22Rv1 (cell line): ENCODE results near the gene TRIO.

ENCODE experiments used
- ZFX ChIP-seq: fragments of 450-650 bp; IDR thresholded peaks from 2 replicates; pipeline ENCODE4 v1.6.1; 2017; ENCODE audit warnings: antibody characterized with exemption, borderline replicate concordance
- TF ChIP-seq, protein P1 (sequence below): fragments of 450-650 bp; IDR thresholded peaks from 2 replicates; pipeline ENCODE4 v1.5.1; 2017; ENCODE audit warnings: mild to moderate bottlenecking

DNA sequence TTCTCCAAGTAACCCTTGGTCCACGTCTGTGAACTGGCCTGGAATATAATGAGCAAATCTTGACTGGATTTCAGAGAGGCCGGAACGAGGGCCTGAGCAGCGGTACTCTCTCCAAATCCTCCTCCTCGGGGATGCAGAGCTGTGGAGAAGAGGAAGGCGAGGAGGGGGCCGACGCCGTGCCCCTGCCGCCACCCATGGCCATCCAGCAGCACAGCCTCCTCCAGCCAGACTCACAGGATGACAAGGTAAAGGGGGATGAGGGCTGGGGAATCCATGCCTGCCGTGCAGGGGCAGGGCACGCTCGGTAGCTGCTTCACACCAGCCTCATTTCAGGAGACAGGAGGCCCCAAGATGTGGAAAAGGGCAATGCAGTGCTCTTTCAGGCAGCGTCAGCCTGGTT, 319.5 kb downstream of the TRIO start:
- TF ChIP-seq, protein P1, sequence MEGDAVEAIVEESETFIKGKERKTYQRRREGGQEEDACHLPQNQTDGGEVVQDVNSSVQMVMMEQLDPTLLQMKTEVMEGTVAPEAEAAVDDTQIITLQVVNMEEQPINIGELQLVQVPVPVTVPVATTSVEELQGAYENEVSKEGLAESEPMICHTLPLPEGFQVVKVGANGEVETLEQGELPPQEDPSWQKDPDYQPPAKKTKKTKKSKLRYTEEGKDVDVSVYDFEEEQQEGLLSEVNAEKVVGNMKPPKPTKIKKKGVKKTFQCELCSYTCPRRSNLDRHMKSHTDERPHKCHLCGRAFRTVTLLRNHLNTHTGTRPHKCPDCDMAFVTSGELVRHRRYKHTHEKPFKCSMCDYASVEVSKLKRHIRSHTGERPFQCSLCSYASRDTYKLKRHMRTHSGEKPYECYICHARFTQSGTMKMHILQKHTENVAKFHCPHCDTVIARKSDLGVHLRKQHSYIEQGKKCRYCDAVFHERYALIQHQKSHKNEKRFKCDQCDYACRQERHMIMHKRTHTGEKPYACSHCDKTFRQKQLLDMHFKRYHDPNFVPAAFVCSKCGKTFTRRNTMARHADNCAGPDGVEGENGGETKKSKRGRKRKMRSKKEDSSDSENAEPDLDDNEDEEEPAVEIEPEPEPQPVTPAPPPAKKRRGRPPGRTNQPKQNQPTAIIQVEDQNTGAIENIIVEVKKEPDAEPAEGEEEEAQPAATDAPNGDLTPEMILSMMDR = no peak
- no peak for TF ChIP-seq ZFX
